ENCODE measurements around the gene UFSP2.

DNA sequence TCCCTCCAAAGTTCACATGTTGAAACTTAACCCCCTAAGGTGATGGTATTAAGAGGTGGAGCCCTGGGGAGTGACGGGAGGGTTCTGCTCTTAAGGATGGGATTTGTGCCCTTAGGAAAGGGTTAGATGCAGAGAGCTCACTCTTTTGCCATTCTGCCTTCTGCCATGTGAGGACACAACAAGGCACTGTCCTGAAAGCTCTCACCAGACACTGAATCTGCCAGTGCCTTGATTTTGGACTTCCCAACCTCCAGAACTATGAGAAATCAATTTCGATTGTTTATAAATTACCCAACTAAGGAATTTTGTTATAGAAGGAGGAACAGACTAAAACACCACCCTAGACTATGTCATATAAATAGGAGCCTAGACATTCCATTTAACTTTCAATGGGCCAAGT, 41.7 kb downstream of the UFSP2 start:
- TF ChIP-seq JUND (IDR thresholded peaks at IDR 0.05) (no peak), RAD21 (IDR thresholded peaks at IDR 0.05) (no peak), CTCF (IDR thresholded peaks at IDR 0.05; ENCODE audit: low read depth, low read length, missing input control) (no peak), EGR1 (IDR thresholded peaks at IDR 0.05; ENCODE audit: low read depth in 2 of 2) (no peak), YY1 (IDR thresholded peaks at IDR 0.05) (no peak)
- TF ChIP-seq, protein P1, sequence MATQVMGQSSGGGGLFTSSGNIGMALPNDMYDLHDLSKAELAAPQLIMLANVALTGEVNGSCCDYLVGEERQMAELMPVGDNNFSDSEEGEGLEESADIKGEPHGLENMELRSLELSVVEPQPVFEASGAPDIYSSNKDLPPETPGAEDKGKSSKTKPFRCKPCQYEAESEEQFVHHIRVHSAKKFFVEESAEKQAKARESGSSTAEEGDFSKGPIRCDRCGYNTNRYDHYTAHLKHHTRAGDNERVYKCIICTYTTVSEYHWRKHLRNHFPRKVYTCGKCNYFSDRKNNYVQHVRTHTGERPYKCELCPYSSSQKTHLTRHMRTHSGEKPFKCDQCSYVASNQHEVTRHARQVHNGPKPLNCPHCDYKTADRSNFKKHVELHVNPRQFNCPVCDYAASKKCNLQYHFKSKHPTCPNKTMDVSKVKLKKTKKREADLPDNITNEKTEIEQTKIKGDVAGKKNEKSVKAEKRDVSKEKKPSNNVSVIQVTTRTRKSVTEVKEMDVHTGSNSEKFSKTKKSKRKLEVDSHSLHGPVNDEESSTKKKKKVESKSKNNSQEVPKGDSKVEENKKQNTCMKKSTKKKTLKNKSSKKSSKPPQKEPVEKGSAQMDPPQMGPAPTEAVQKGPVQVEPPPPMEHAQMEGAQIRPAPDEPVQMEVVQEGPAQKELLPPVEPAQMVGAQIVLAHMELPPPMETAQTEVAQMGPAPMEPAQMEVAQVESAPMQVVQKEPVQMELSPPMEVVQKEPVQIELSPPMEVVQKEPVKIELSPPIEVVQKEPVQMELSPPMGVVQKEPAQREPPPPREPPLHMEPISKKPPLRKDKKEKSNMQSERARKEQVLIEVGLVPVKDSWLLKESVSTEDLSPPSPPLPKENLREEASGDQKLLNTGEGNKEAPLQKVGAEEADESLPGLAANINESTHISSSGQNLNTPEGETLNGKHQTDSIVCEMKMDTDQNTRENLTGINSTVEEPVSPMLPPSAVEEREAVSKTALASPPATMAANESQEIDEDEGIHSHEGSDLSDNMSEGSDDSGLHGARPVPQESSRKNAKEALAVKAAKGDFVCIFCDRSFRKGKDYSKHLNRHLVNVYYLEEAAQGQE (IDR thresholded peaks at IDR 0.05) = no peak

Data from liver (tissue), 3 donors.